CMK (cell line): ENCODE measurements around the gene GZMH.
"Not testable (repeated sequence)": the region's sequence is repeated elsewhere in the genome, so short reads cannot be mapped to it uniquely, and the experiment has no call there.

Experiments
- DNase-seq: peaks from one replicate; pipeline ENCODE4 v3.0.0-alpha.2; 2010; ENCODE audit warnings: low read depth

Gene GZMH, protein sequence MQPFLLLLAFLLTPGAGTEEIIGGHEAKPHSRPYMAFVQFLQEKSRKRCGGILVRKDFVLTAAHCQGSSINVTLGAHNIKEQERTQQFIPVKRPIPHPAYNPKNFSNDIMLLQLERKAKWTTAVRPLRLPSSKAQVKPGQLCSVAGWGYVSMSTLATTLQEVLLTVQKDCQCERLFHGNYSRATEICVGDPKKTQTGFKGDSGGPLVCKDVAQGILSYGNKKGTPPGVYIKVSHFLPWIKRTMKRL

GRCh38 chr14:24609655-24610344 is at the start of gene GZMH:
GZMH (minus strand) TSS chr14:24609685; CDS start chr14:24609613, 72 bp downstream.
- no peak for DNase-seq

DNA sequence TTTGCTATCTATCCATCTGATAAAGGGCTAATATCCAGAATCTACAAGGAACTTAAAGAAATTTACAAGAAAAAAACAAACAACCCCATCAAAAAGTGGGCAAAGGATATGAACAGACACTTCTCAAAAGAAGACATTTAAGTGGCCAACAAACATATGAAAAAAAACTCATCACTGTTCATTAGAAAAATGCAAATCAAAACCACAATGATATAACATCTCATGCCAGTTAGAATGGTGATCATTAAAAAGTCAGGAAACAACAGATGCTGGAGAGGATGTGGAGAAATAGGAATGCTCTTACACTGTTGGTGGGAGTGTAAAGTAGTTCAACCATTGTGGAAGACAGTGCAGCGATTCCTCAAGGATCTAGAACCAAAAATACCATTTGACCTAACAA is 38.9 kb upstream of the GZMH start:
- not testable (repeated sequence) for DNase-seq

DNA sequence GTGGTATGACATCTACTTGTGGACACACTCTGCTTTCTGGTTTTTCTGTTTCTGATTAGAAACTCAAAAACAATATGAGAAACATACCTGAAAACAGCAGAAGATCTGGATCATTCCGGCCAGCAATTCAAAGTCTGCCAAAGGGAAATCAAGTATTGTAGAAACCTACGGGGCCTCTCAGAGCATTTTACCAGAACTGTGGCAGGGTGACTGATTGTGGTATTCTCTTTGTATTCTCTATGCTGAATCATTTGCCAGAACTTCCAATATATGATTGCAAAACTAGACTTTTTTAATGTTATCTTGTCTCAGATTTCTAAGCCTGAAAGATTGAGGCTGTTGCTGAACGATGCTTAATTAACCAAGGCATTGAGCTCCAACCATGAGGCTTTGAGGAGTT is 30.4 kb upstream of the GZMH start:
- no peak for DNase-seq

- DNase-seq, result no peak
These were observed 29.8 kb upstream of the GZMH start for GRCh38 chr14:24639270-24639669.

GRCh38 chr14:24634158-24634557 is 24.7 kb upstream of the GZMH start, which contains the start of gene GZMB:
GZMB (minus strand) TSS chr14:24634190; CDS start chr14:24634160, 30 bp downstream.
- no peak for DNase-seq

GRCh38 chr14:24633353-24633752 is 23.9 kb upstream of the GZMH start:
- no peak for DNase-seq

GRCh38 chr14:24632761-24633160 is 23.3 kb upstream of the GZMH start:
- no peak for DNase-seq

- no peak for DNase-seq
These were observed 22.9 kb upstream of the GZMH start for GRCh38 chr14:24632336-24632735.

DNA sequence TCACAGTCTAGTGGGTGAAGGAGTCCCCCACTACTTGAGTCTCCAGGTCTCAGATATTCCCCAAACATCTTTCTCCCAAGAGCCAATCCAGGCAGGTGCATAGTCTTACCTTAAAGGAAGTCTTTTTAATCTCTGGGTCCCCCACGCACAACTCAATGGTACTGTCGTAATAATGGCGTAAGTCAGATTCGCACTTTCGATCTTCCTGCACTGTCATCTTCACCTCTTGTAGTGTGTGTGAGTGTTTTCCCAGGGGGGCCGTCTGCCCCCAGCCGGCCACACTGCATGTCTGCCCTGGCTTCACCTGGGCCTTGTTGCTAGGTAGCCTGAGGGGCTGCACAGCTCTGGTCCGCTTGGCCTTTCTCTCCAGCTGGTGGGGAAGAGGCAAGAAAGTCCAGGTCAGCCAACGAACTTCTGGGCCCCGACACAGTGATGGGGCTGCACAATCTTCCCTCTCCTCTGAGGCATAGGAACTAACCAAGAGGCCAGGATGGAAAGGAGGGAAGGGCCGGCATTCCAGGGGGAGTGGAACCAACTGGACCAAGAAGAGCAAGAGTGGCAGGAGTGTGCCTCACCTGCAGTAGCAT is 22.4 kb upstream of the GZMH start:
- no peak for DNase-seq

DNA sequence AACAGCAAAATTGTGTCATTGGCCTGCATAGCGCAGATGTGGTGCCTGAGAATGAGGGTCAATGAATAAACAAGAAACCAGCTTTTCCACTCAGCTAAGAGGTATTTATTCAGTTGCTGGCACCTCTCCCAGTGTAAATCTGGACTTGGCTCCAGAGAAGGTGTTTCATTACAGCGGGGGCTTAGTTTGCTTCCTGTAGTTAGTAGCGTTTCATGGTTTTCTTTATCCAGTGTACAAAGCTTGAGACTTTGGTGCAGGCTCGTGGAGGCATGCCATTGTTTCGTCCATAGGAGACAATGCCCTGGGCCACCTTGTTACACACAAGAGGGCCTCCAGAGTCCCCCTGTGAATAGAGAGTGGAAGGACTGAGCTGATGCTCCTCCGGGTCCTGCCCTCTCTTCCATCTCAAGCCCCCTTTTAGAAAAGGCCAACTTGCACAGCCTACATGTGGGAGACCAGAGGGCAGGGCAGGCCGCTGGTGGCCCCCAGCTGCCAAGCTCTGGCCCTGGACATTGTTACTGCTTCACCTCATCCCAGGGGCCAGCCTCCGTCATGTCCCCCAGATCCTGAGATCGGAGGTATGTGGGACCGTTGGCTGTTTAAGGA is 21.5 kb upstream of the GZMH start:
- no peak for DNase-seq

DNA sequence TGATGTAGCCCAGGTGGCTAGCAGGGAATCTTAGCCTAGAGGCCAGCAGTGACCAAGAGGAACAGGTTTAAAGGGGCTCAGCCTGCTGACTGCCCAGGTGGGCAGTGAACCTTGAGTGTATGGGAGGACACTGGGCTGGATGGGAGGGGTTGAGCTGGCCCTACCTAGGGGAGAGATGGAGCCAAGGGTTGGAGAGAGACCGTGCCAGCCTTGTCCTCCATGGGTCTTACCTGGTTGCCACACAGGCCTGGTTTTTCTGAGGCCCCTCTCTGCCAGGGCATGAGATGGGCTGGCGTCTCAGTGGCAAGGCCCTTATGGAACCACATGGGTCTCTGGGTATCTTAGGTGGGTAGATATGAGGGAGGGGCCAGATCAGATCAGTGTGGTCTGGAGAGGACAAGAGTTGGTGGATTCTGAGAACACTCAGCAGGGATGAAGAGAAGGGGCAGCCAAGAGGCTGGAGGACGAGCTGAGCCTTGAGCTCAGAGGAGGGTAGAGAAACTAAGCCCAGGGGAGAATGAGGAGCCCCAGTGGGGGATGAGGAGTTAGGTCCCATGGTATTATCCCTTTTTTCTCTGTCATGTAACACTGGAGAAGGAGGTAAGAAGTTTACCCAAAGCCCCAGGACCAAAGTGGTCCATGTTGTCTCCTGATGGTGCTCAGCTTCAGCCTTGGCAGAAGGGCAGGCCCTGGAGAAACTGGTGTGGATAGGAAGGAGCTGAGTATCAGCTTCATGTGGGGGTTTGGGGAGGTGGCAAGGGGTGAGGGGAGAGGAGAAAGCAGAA is 20.8 kb upstream of the GZMH start:
- no peak for DNase-seq

- no peak for DNase-seq
These were observed 20.0 kb upstream of the GZMH start for GRCh38 chr14:24629521-24629920.

DNA sequence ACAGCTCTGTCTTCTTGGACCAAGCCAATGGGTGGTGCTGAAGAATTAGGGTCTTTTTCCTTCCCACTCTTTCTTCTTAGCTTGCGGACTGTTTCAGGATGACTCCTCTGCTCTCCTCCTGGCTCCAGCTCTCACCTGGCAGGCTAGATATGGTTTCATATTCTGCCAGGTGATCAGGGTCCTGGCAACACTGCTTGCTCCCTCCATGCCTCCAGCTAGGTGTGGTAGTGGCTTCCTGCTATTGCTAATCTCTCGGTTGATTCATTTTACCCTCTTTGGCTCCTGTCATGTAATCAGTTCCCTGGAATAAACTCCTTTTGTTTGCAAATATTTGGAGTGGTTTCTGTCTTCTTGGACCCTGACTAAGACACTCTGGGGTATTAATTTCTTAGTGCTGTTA is 4.3 kb upstream of the GZMH start:
- DNase-seq, result no peak

- DNase-seq, result no peak
These were observed 3.8 kb upstream of the GZMH start for GRCh38 chr14:24613241-24613640.

GRCh38 chr14:24612196-24612595 is 2.7 kb upstream of the GZMH start:
- DNase-seq, result no peak

- no peak for DNase-seq
These were observed 1.6 kb downstream of the GZMH start for GRCh38 chr14:24607635-24608514.

DNA sequence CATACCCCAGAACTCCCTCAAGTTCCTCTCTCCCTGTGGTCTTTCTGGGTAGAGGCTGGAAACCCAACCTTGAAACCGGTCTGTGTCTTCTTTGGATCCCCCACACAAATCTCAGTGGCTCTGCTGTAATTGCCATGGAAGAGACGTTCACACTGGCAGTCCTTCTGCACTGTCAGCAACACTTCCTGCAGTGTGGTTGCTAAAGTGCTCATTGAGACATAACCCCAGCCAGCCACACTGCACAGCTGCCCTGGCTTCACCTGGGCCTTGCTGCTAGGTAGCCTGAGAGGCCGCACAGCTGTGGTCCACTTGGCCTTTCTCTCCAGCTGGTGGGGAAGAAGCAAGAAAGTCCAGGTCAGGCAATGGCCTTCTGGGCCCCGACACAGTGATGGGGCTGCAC is 2.4 kb downstream of the GZMH start:
- DNase-seq, result no peak

GRCh38 chr14:24606297-24606696 is 3.2 kb downstream of the GZMH start:
- DNase-seq, result no peak

DNA sequence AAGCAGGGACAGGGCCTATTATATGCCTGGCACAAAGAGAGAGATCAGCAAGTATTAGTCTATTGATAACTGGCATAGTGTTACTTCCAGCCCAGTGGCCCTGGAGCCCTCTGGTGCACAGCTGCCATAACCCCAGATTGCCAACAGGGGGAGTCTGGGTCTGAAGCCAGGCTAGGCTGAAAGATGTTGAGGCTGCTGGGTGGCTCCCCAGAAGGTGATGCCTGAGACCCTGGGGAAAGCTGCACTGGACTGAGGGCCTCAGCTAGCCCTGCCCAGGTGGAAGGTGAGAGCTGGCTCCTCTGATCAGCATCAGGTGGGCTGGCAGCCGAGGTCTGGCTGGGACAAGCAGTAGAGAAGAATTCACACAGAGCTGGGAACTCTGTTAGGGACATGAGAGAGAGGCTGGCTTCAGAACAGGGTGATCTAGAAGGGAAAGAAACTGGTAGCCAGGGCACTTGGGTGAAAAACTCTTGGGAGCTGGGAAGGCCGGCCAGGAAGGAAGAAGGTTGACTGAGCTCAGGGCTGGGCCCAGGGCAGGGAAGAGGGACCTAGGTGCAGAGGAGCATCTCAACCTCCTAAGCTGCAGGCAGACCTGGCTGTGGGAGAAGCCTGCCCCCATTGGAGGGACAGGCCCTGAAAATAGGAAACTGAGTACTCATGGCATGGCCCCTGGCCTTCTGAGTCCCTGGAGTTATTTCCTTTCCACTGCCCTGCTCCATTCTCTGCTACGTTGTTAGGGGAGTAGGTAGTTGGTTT is 3.9 kb downstream of the GZMH start:
- DNase-seq, result peak; percentile 14

DNA sequence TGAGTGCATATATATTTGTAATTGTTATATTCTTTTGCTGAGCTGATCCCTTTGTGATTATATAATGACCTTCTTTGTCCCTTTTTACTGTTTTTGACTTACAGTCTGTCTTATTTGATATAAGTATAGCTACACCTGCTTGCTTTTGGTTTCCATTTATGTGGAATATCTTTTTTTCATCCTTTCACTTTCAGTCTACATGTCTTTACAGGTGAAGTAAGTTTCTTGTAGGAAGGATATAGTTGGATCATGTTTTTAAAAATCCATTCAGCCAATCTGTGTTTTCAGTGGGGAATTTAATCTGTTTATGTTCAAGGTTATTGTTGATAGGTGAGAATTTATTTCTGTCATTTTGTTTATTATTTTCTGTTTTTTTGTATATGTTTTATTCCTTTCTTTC is 12.1 kb downstream of the GZMH start:
- DNase-seq, result no peak
